ENCODE results near the gene AGAP1.

- TF ChIP-seq TAF1 (IDR thresholded peaks at IDR 0.05; ENCODE audit: borderline replicate concordance, insufficient read depth, low read length) = no peak
- TF ChIP-seq, protein P1, sequence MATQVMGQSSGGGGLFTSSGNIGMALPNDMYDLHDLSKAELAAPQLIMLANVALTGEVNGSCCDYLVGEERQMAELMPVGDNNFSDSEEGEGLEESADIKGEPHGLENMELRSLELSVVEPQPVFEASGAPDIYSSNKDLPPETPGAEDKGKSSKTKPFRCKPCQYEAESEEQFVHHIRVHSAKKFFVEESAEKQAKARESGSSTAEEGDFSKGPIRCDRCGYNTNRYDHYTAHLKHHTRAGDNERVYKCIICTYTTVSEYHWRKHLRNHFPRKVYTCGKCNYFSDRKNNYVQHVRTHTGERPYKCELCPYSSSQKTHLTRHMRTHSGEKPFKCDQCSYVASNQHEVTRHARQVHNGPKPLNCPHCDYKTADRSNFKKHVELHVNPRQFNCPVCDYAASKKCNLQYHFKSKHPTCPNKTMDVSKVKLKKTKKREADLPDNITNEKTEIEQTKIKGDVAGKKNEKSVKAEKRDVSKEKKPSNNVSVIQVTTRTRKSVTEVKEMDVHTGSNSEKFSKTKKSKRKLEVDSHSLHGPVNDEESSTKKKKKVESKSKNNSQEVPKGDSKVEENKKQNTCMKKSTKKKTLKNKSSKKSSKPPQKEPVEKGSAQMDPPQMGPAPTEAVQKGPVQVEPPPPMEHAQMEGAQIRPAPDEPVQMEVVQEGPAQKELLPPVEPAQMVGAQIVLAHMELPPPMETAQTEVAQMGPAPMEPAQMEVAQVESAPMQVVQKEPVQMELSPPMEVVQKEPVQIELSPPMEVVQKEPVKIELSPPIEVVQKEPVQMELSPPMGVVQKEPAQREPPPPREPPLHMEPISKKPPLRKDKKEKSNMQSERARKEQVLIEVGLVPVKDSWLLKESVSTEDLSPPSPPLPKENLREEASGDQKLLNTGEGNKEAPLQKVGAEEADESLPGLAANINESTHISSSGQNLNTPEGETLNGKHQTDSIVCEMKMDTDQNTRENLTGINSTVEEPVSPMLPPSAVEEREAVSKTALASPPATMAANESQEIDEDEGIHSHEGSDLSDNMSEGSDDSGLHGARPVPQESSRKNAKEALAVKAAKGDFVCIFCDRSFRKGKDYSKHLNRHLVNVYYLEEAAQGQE (IDR thresholded peaks at IDR 0.05; ENCODE audit: insufficient read depth in 1 of 2, low read depth in 2 of 2, low read length in 2 of 2) = no peak
These were observed 52.6 kb downstream of the AGAP1 start for GRCh38 chr2:235546436-235546835.
